CD4-positive, alpha-beta memory T cell (primary cell): ENCODE results near the gene SIGLEC9. TPM values are rescaled to one million over a fixed set of nuclear protein-coding genes. Genes with fewer than 3 reads are reported as not detected.

Experiments
- CTCF ChIA-PET: fragments of 350-600 bp; sonication (Branson Sonifier 250); formaldehyde crosslinking; loops from one replicate; lab custom pipeline; 2021; ENCODE audit warnings: inconsistent platforms; ENCODE audit not compliant: partially characterized antibody; lab: Charles Lee
- POLR2A ChIA-PET: fragments of 350-600 bp; sonication (Branson Sonifier 250); formaldehyde crosslinking; loops from one replicate; lab custom pipeline; 2021; ENCODE audit not compliant: partially characterized antibody; lab: Charles Lee
- DNase-seq, 5 donors: peaks; one replicate each; pipeline versions ENCODE4 v3.0.0 to v3.0.0-alpha.2; 2020 to 2022; ENCODE audit warnings: mixed read lengths in 1 of 5
- H3K27ac ChIP-seq: one replicate; pipeline ENCODE4 v1.7.0; 2013; ENCODE audit warnings: low read depth, low read length
- H3K27me3 ChIP-seq: 2 replicates; pipeline ENCODE4 v1.7.0; 2013; ENCODE audit warnings: mild to moderate bottlenecking, low read length, moderate library complexity; ENCODE audit not compliant: insufficient read depth
- H3K36me3 ChIP-seq: 2 replicates; pipeline ENCODE4 v1.7.0; 2013; ENCODE audit warnings: mild to moderate bottlenecking, low read length, moderate library complexity; ENCODE audit not compliant: insufficient read depth
- H3K4me1 ChIP-seq: 2 replicates; pipeline ENCODE4 v1.7.0; 2013; ENCODE audit warnings: mild to moderate bottlenecking, low read length, moderate library complexity; ENCODE audit not compliant: insufficient read depth
- H3K4me3 ChIP-seq, 2 donors: one replicate each; pipeline ENCODE4 v1.7.0; 2013; ENCODE audit warnings: low read length in 2 of 2, mild to moderate bottlenecking in 1 of 2
- H3K9me3 ChIP-seq, 2 donors: one replicate each; pipeline ENCODE4 v1.7.0; 2013; ENCODE audit warnings: low read length in 2 of 2, control low read depth in 1 of 2; ENCODE audit not compliant: control insufficient read depth in 1 of 2
- H3K27ac Mint-ChIP-seq, 7 donors: one replicate each; pipeline ENCODE4 v1.8.0; 2020 to 2021; ENCODE audit warnings: mixed read lengths in 7 of 7, mild to moderate bottlenecking in 6 of 7, inconsistent platforms in 3 of 7, moderate library complexity in 3 of 7
- H3K27me3 Mint-ChIP-seq, 2 donors: one replicate each; pipeline ENCODE4 v1.8.0; 2020 to 2021; ENCODE audit warnings: mixed read lengths in 2 of 2
- H3K36me3 Mint-ChIP-seq, 2 donors: one replicate each; pipeline ENCODE4 v1.8.0; 2020 to 2021; ENCODE audit warnings: mixed read lengths in 2 of 2, inconsistent platforms in 1 of 2, mild to moderate bottlenecking in 1 of 2
- H3K4me1 Mint-ChIP-seq, 4 donors: one replicate each; pipeline ENCODE4 v1.8.0; 2020 to 2021; ENCODE audit warnings: mixed read lengths in 4 of 4, mild to moderate bottlenecking in 1 of 4
- H3K4me3 Mint-ChIP-seq, 8 donors: one replicate each; pipeline ENCODE4 v1.8.0; 2020 to 2021; ENCODE audit warnings: mixed read lengths in 8 of 8, mild to moderate bottlenecking in 7 of 8, moderate library complexity in 6 of 8, inconsistent platforms in 3 of 8
- H3K9me3 Mint-ChIP-seq, 8 donors: one replicate each; pipeline ENCODE4 v1.8.0; 2020 to 2021; ENCODE audit warnings: mixed read lengths in 8 of 8, mild to moderate bottlenecking in 5 of 8, inconsistent platforms in 3 of 8, moderate library complexity in 1 of 8
- intact Hi-C: fragments of 100-400 bp; cut with micrococcal nuclease; formaldehyde crosslinking; loops from one replicate; pipeline ENCODE4 v1.15.1; 2023
- polyA plus RNA-seq, 2 donors: library from polyadenylated mRNA; unstranded; fragments of 300-500 nt; fragmentation: Illumina TruSeq; gene quantifications; one replicate each; pipeline ENCODE4 v1.2.3, GENCODE V29; 2021
- total RNA-seq, 2 experiments: library from RNA; stranded (reverse); gene quantifications; one replicate each; pipeline ENCODE4 v1.2.3, GENCODE V29; 2021

The SIGLEC9 gene
- total and polyA plus RNA-seq, 4 experiments from 2014 or later, result 2.4 to 3.9 (median 3.0) TPM

GRCh38 chr19:51097166-51097738 is 27.5 kb upstream of the SIGLEC9 start:
- Histone ChIP-seq H3K4me3 (no peak overlapping the region), H3K36me3 (peaks cover 21% of the 10 kb centered on the region), H3K9me3 (no peaks in the 10 kb centered on the region), H3K27ac (no peak overlapping the region), H3K4me1 (peaks cover 10% of the 10 kb centered on the region), H3K27me3 (no peaks in the 10 kb centered on the region)
- Mint-ChIP-seq H3K4me3 (peak overlapping the region in 1 of 8 donors; percentile 36), H3K27ac (peak overlapping the region in 6 of 7 donors; percentile 35 to 77 (median 47)), H3K9me3 (no peaks in the 10 kb centered on the region), H3K4me1 (peaks cover 19 to 35% (median 26%) of the 10 kb centered on the region in 4 donors), H3K27me3 (no peaks in the 10 kb centered on the region), H3K36me3 (peaks cover 14 to 30% of the 10 kb centered on the region in 2 donors)
- CTCF ChIA-PET, result interaction anchor here (0.7 to 1.7 kb wide), 11 partner anchors 8 to 77 kb away, joined by 3 to 8 read pairs (median 5); no protein-coding TSS in a partner anchor
- DNase-seq, result peak; percentile 49 to 57 (median 56)
- intact Hi-C loops, result loop anchor here (2.0 to 10.0 kb wide), 3 partner anchors 35 to 172 kb away; no protein-coding TSS in a partner anchor
- POLR2A ChIA-PET, result no interaction called here

DNA sequence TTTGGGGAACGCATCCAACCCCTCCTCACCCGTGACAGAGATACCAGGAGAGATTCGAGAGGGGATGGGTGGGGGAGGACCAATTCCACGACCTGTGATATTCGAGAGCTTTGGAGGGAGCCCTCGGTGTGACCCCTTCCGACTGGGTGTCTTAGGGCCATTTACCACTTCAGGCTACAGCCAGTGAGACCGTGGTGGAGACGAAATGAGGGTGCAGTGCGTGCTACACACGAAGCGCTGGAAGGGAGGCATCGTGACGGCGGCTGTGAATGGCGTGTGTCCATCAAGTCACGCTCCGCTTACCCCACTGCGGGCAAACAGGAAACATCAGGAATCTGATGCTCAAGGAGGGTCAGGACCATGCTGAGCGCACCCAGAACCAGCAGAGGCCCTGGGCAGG is 26.9 kb upstream of the SIGLEC9 start:
- H3K27ac Mint-ChIP-seq, result no peak overlapping the region
- H3K4me3 ChIP-seq, result no peak overlapping the region
- peaks cover 22 to 35% (median 29%) of the 10 kb centered on the region in 4 donors for H3K4me1 Mint-ChIP-seq
- CTCF ChIA-PET, result interaction anchor here (1.1 kb wide), 1 partner anchor 24 kb away, joined by 3 read pairs; no protein-coding TSS in a partner anchor
- intact Hi-C loops, result loop anchor here (2.0 to 10.0 kb wide), 3 partner anchors 35 to 173 kb away; no protein-coding TSS in a partner anchor
- H3K36me3 Mint-ChIP-seq, result peaks cover 19 to 36% of the 10 kb centered on the region in 2 donors
- H3K9me3 ChIP-seq, result no peaks in the 10 kb centered on the region
- H3K4me1 ChIP-seq, result peaks cover 10% of the 10 kb centered on the region
- H3K36me3 ChIP-seq, result peaks cover 26% of the 10 kb centered on the region
- H3K27me3 ChIP-seq, result no peaks in the 10 kb centered on the region
- POLR2A ChIA-PET, result no interaction called here
- H3K9me3 Mint-ChIP-seq, result no peaks in the 10 kb centered on the region
- H3K27me3 Mint-ChIP-seq, result no peaks in the 10 kb centered on the region
- peak overlapping the region in 1 of 8 donors; percentile 36 for H3K4me3 Mint-ChIP-seq
- no peak overlapping the region for H3K27ac ChIP-seq
- DNase-seq, result no peak

GRCh38 chr19:51098365-51099046 is 26.2 kb upstream of the SIGLEC9 start:
- Histone ChIP-seq H3K36me3 (peaks cover 33% of the 10 kb centered on the region), H3K4me3 (no peak overlapping the region), H3K9me3 (no peaks in the 10 kb centered on the region), H3K4me1 (peaks cover 10% of the 10 kb centered on the region), H3K27ac (no peak overlapping the region), H3K27me3 (no peaks in the 10 kb centered on the region)
- Mint-ChIP-seq H3K27ac (no peak overlapping the region), H3K27me3 (no peaks in the 10 kb centered on the region), H3K9me3 (no peaks in the 10 kb centered on the region), H3K4me3 (peak overlapping the region in 1 of 8 donors; percentile 48), H3K4me1 (peaks cover 22 to 35% (median 31%) of the 10 kb centered on the region in 4 donors), H3K36me3 (peaks cover 26 to 42% of the 10 kb centered on the region in 2 donors)
- intact Hi-C loops, result loop anchor here (5.0 to 10.0 kb wide), 2 partner anchors 34 to 174 kb away; no protein-coding TSS in a partner anchor
- POLR2A ChIA-PET, result no interaction called here
- DNase-seq, result peak in 3 of 5 donors; percentile 18 to 48 (median 22)
- CTCF ChIA-PET, result no interaction called here

GRCh38 chr19:51099047-51099382 is 25.7 kb upstream of the SIGLEC9 start:
- Histone ChIP-seq H3K4me3 (no peak overlapping the region), H3K27ac (no peak overlapping the region), H3K9me3 (no peaks in the 10 kb centered on the region), H3K4me1 (peaks cover 10% of the 10 kb centered on the region), H3K36me3 (peaks cover 37% of the 10 kb centered on the region), H3K27me3 (no peaks in the 10 kb centered on the region)
- peaks cover 31 to 42% of the 10 kb centered on the region in 2 donors for H3K36me3 Mint-ChIP-seq
- no peaks in the 10 kb centered on the region for H3K9me3 Mint-ChIP-seq
- peaks cover 22 to 35% (median 31%) of the 10 kb centered on the region in 4 donors for H3K4me1 Mint-ChIP-seq
- H3K27me3 Mint-ChIP-seq, result no peaks in the 10 kb centered on the region
- ChIA-PET POLR2A (no interaction called here), CTCF (no interaction called here)
- H3K27ac Mint-ChIP-seq, result peak overlapping the region in 2 of 7 donors; percentile 24 to 86
- intact Hi-C loops, result loop anchor here (5.0 to 10.0 kb wide), 2 partner anchors 33 to 174 kb away; no protein-coding TSS in a partner anchor
- no peak for DNase-seq
- no peak overlapping the region for H3K4me3 Mint-ChIP-seq

DNA sequence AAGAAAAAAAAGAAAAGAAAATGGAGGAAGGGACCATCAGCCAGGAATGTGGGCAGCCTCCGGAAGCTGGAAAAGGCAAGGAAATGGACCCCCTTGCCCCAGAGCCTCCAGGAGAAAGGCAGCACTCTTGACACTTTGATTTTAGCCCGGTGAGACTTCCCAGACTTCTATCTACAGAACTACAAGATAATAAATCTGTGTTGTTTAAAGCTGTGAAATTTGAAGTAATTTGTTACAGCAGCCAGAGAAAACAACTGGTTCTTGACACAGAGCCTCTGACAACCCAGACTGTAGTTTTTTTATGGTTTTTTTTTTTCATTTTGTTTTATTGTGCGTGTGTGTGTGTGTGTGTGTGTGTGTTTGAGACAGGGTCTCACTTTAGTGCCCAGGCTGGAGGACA is 24.1 kb upstream of the SIGLEC9 start:
- no peaks in the 10 kb centered on the region for H3K27me3 Mint-ChIP-seq
- Histone ChIP-seq H3K4me1 (peaks cover 10% of the 10 kb centered on the region), H3K36me3 (peaks cover 39% of the 10 kb centered on the region), H3K9me3 (no peaks in the 10 kb centered on the region), H3K27ac (no peak overlapping the region), H3K27me3 (no peaks in the 10 kb centered on the region), H3K4me3 (no peak overlapping the region)
- no peak overlapping the region for H3K4me3 Mint-ChIP-seq
- peaks cover 36 to 49% of the 10 kb centered on the region in 2 donors for H3K36me3 Mint-ChIP-seq
- H3K4me1 Mint-ChIP-seq, result peaks cover 25 to 46% (median 38%) of the 10 kb centered on the region in 4 donors
- peak overlapping the region in 2 of 7 donors; percentile 22 to 42 for H3K27ac Mint-ChIP-seq
- intact Hi-C loops, result no loop called here
- H3K9me3 Mint-ChIP-seq, result peaks cover 0 to 2% (median 0%) of the 10 kb centered on the region in 8 donors
- ChIA-PET CTCF (interaction anchor here (1.1 to 1.5 kb wide), 2 partner anchors 24 to 35 kb away, joined by 3 read pairs; partner anchors contain the start of gene SIGLEC9), POLR2A (no interaction called here)
- DNase-seq, result no peak

GRCh38 chr19:51101171-51101865 is 23.4 kb upstream of the SIGLEC9 start:
- Mint-ChIP-seq H3K27me3 (no peaks in the 10 kb centered on the region), H3K27ac (peak overlapping the region in 1 of 7 donors; percentile 37), H3K9me3 (peaks cover 0 to 2% (median 0%) of the 10 kb centered on the region in 8 donors), H3K4me1 (peaks cover 30 to 53% (median 43%) of the 10 kb centered on the region in 4 donors), H3K4me3 (no peak overlapping the region), H3K36me3 (peaks cover 42 to 53% of the 10 kb centered on the region in 2 donors)
- Histone ChIP-seq H3K27ac (no peak overlapping the region), H3K9me3 (no peaks in the 10 kb centered on the region), H3K4me1 (peaks cover 10% of the 10 kb centered on the region), H3K27me3 (no peaks in the 10 kb centered on the region), H3K36me3 (peaks cover 44% of the 10 kb centered on the region), H3K4me3 (no peak overlapping the region)
- CTCF ChIA-PET, result interaction anchor here (1.0 to 1.5 kb wide), 3 partner anchors 9 to 34 kb away, joined by 3 read pairs; partner anchors contain the start of gene SIGLEC9
- DNase-seq, result no peak
- intact Hi-C loops, result no loop called here
- POLR2A ChIA-PET, result no interaction called here
